ENCODE measurements around the gene CDH23.

Gene CDH23

DNA sequence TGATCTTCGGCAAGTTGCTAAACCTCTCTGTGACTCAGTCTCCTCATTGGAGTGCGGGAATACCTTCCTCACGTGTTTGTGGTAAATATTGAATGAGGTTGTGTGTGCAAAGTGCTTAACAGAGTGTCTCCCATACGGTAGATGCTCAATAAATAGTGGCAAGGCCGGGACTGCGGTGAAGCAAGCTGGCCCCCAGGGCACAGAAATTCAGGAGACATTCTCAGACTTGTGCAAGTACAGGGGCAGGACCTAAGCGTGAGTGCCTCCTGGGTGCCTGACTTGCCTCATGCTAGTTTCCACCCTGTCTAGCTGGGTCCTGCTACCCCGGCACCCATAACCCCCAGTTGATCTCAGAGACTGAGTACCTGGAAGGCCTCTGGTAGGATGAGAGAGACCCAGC, 97.8 kb downstream of the CDH23 start:
- H3K4me2 ChIP-seq (ENCODE audit: low read depth, low read length), result no peak overlapping the region
- H3K9me3 ChIP-seq (replicated peaks; ENCODE audit: insufficient read depth, low read length), result no peaks in the 10 kb centered on the region
- H2AFZ ChIP-seq (ENCODE audit: low read length), result no peak overlapping the region
- TF ChIP-seq, protein P1, sequence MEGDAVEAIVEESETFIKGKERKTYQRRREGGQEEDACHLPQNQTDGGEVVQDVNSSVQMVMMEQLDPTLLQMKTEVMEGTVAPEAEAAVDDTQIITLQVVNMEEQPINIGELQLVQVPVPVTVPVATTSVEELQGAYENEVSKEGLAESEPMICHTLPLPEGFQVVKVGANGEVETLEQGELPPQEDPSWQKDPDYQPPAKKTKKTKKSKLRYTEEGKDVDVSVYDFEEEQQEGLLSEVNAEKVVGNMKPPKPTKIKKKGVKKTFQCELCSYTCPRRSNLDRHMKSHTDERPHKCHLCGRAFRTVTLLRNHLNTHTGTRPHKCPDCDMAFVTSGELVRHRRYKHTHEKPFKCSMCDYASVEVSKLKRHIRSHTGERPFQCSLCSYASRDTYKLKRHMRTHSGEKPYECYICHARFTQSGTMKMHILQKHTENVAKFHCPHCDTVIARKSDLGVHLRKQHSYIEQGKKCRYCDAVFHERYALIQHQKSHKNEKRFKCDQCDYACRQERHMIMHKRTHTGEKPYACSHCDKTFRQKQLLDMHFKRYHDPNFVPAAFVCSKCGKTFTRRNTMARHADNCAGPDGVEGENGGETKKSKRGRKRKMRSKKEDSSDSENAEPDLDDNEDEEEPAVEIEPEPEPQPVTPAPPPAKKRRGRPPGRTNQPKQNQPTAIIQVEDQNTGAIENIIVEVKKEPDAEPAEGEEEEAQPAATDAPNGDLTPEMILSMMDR (IDR thresholded peaks at IDR 0.05; ENCODE audit: low read length), result no peak
- H3F3A ChIP-seq (ENCODE audit: insufficient read depth, low read length), result no peaks in the 10 kb centered on the region
- H3K79me2 ChIP-seq (ENCODE audit: low read length), result no peaks in the 10 kb centered on the region
- no peak for DNase-seq
- H4K20me1 ChIP-seq (ENCODE audit: insufficient read depth, low read length), result no peaks in the 10 kb centered on the region
- peaks cover 38% of the 10 kb centered on the region for H3K27me3 ChIP-seq (replicated peaks; ENCODE audit: insufficient read depth, low read length)
- H3K36me3 ChIP-seq (replicated peaks; ENCODE audit: insufficient read depth, low read length), result no peaks in the 10 kb centered on the region
- no peaks in the 10 kb centered on the region for H3K4me1 ChIP-seq (ENCODE audit: low read length)
- H3K4me3 ChIP-seq (ENCODE audit: low read length), result no peak overlapping the region
- H3K9ac ChIP-seq (ENCODE audit: low read length), result no peak overlapping the region
- no peaks in the 10 kb centered on the region for H3K9me2 ChIP-seq (replicated peaks; ENCODE audit: insufficient read depth, low read length)
- no peak overlapping the region for H3K27ac ChIP-seq (ENCODE audit: low read length)

GRCh38 chr10:71494980-71495381, 98.3 kb downstream of the CDH23 start:
- Histone ChIP-seq H3F3A (ENCODE audit: insufficient read depth, low read length) (no peaks in the 10 kb centered on the region), H3K9me2 (replicated peaks; ENCODE audit: insufficient read depth, low read length) (no peaks in the 10 kb centered on the region), H3K4me2 (ENCODE audit: low read depth, low read length) (no peak overlapping the region), H3K79me2 (ENCODE audit: low read length) (no peaks in the 10 kb centered on the region), H3K27ac (ENCODE audit: low read length) (no peak overlapping the region), H3K27me3 (replicated peaks; ENCODE audit: insufficient read depth, low read length) (peaks cover 38% of the 10 kb centered on the region), H4K20me1 (ENCODE audit: insufficient read depth, low read length) (no peaks in the 10 kb centered on the region), H3K4me3 (ENCODE audit: low read length) (no peak overlapping the region), H3K36me3 (replicated peaks; ENCODE audit: insufficient read depth, low read length) (no peaks in the 10 kb centered on the region), H3K4me1 (ENCODE audit: low read length) (no peaks in the 10 kb centered on the region), H3K9me3 (replicated peaks; ENCODE audit: insufficient read depth, low read length) (no peaks in the 10 kb centered on the region), H2AFZ (ENCODE audit: low read length) (no peak overlapping the region), H3K9ac (ENCODE audit: low read length) (no peak overlapping the region)
- TF ChIP-seq, protein P1 (IDR thresholded peaks at IDR 0.05; ENCODE audit: low read length), result no peak
- TF ChIP-seq EZH2 (optimal IDR thresholded peaks at IDR 0.05; ENCODE audit: low read depth, low read length) (no peak), EZH2phosphoT487 (IDR thresholded peaks at IDR 0.05; ENCODE audit: low read length) (no peak)
- no peak for DNase-seq

- H3K36me3 ChIP-seq (replicated peaks; ENCODE audit: insufficient read depth, low read length), result no peaks in the 10 kb centered on the region
- H3F3A ChIP-seq (ENCODE audit: insufficient read depth, low read length), result no peaks in the 10 kb centered on the region
- peaks cover 46% of the 10 kb centered on the region for H3K27me3 ChIP-seq (replicated peaks; ENCODE audit: insufficient read depth, low read length)
- no peak overlapping the region for H3K27ac ChIP-seq (ENCODE audit: low read length)
- H3K9me3 ChIP-seq (replicated peaks; ENCODE audit: insufficient read depth, low read length), result no peaks in the 10 kb centered on the region
- H3K9ac ChIP-seq (ENCODE audit: low read length), result no peak overlapping the region
- H3K79me2 ChIP-seq (ENCODE audit: low read length), result no peaks in the 10 kb centered on the region
- no peak for DNase-seq
- no peak overlapping the region for H3K4me3 ChIP-seq (ENCODE audit: low read length)
- TF ChIP-seq EZH2phosphoT487 (IDR thresholded peaks at IDR 0.05; ENCODE audit: low read length) (no peak), EZH2 (optimal IDR thresholded peaks at IDR 0.05; ENCODE audit: low read depth, low read length) (no peak)
- TF ChIP-seq, protein P1 (IDR thresholded peaks at IDR 0.05; ENCODE audit: low read length), result no peak
- H3K9me2 ChIP-seq (replicated peaks; ENCODE audit: insufficient read depth, low read length), result no peaks in the 10 kb centered on the region
- H4K20me1 ChIP-seq (ENCODE audit: insufficient read depth, low read length), result no peaks in the 10 kb centered on the region
- H2AFZ ChIP-seq (ENCODE audit: low read length), result no peak overlapping the region
- H3K4me1 ChIP-seq (ENCODE audit: low read length), result no peaks in the 10 kb centered on the region
- no peak overlapping the region for H3K4me2 ChIP-seq (ENCODE audit: low read depth, low read length)
Observed at GRCh38 chr10:71496927-71497762, 100.4 kb downstream of the CDH23 start.

Data from MM.1S (cell line).